Uterus (tissue), 2 donors: ENCODE data around the gene TNPO3.

Experiments
- CTCF ChIP-seq, 4 experiments: fragments of 200-600 bp in 2 of 4; fragments of 450-650 bp in 2 of 4; sonication (generic) in 2 of 4; IDR thresholded peaks; one replicate each; pipeline ENCODE4 v1.5.1; 2016 to 2019; ENCODE audit warnings: antibody characterized with exemption in 4 of 4, mild to moderate bottlenecking in 2 of 4, moderate library complexity in 1 of 4
- POLR2A ChIP-seq, 2 donors: fragments of 450-650 bp; IDR thresholded peaks; one replicate each; pipeline ENCODE4 v1.6.1; 2016; ENCODE audit warnings: antibody characterized with exemption in 2 of 2, mild to moderate bottlenecking in 1 of 2, moderate library complexity in 1 of 2

- TF ChIP-seq CTCF (IDR thresholded peaks at IDR 0.05) (no peak), POLR2A (IDR thresholded peaks at IDR 0.05) (no peak)
Measured at GRCh38 chr7:128941323-128941890, 113.5 kb downstream of the TNPO3 start.
